ENCODE results near the gene F2R.
A peak's percentile ranks its signal among the peaks of the same experiment; 100 is the strongest.
"Not testable (repeated sequence)": the region's sequence is repeated elsewhere in the genome, so short reads cannot be mapped to it uniquely, and the experiment has no call there.

Gene F2R

DNA sequence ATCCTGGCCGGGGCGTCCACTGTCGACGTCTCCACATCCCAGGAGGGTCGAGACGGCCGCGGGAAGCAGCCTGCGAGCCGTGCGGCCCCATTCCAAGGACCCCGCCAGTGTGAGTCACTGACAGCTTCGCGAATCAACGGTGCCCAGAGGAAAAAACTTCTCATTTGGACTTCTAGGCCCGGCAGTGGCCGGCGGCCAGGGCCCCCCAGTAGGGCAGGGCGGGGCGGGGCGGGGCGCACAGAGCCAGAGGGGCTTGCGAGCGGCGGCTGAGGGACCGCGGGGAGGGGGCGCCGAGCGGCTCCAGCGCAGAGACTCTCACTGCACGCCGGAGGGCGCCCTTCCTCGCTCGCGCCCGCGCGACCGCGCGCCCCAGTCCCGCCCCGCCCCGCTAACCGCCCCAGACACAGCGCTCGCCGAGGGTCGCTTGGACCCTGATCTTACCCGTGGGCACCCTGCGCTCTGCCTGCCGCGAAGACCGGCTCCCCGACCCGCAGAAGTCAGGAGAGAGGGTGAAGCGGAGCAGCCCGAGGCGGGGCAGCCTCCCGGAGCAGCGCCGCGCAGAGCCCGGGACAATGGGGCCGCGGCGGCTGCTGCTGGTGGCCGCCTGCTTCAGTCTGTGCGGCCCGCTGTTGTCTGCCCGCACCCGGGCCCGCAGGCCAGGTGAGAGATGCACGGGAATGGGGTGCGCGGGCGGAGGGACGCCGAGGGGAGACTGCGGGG, at the start of gene F2R:
TSS of gene F2R (plus strand) at position 391 of the 720 bp plus-strand sequence. CDS start at position 573, 182 bp downstream.
- DNase-seq, result peak; percentile 16

DNA sequence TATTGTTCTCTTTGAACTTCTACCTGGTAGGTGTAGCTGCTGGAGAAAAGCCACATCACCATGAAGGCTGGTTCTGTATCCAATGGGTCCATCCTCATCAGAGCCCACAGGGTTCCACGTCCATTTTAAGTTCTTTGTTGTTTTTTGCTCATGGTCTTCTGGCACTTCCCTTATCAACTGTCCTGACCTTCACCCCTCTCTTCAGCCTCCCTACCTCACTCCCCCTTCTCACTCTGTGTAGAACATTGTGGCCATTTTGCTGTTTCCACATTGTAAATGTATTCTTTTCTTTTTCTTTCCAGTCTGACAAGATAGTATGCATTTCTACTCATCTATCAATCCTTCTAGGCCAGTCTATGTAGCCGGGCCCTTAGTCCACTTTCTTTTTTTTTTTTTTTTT, 48.4 kb upstream of the F2R start:
- DNase-seq, result no peak

DNA sequence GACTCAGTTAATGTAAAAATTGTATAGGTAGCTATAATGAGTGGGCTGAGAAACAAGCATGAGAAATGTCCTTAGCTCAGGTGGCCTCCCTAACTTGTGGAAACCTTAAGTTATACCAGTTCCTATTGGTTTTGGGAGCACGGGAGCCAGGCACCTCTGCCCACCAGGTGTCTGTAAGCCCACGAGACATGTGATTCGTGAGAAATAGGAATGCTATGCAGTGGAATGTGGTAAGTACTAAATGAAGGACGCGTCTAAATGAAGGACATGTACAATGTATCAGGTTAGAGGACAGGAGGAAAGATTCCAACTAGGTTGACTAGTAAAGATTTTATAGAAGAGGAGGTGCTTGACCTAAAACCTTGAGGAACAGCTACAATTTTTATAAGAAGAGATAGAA, 46.7 kb upstream of the F2R start:
- no peak for DNase-seq

DNA sequence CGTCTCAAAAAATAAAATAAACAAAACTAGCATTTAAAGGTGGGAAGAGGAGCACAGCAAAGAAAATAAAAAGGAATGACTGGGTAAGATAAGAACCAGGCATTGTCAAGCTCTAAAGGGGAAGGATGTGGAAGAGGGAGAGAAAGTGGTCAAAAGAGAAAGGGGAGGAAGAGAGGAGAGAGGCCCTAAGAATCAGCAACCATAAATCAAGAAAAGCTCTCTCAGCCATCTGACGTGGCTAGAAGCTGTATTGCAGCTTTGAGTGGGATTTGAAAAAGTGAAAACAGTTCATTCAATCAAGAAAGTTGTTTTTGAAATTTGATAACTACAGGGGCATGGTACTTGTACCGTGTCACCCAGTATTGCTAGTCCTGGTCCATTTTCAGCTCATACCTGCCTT, 45.4 kb upstream of the F2R start:
- DNase-seq, result no peak

DNA sequence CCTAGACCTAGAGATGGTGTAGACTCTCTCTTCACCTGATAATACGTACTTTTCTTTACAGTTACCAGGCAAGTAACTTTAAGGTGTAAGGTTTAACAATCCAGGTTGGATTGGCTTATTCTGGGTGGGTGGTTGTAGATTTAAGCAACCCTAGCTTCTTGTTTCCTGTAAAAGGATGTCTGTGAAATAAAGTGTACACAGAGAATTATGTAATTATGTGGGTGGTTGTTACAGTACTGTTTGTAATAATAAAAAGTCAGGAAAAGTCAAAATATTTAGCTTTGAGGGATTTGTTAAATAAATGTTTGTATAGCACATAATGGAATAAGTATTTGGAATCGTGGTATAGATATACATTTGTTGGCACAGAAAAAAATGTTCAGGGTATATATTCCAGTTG, 43.7 kb upstream of the F2R start:
- DNase-seq, result no peak

DNA sequence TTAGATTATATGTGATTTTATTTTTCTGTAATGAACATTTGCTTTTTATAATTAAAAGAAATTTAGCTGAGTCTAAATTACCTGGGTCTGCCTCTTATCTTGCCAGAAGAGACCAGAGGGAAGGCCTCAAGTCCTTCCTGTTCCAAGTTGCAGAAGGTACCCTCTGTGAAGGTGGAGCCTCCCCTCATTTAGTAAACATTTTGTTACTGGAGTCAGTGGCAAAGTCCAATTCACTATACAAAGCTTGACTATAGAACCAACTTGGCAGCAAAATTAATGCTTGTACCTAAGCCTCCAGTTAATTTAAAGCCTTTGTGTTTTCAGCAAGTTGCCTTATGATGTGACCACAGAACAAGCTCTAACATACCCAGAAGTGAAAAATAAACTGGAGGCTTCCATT, 42.8 kb upstream of the F2R start:
- no peak for DNase-seq

DNA sequence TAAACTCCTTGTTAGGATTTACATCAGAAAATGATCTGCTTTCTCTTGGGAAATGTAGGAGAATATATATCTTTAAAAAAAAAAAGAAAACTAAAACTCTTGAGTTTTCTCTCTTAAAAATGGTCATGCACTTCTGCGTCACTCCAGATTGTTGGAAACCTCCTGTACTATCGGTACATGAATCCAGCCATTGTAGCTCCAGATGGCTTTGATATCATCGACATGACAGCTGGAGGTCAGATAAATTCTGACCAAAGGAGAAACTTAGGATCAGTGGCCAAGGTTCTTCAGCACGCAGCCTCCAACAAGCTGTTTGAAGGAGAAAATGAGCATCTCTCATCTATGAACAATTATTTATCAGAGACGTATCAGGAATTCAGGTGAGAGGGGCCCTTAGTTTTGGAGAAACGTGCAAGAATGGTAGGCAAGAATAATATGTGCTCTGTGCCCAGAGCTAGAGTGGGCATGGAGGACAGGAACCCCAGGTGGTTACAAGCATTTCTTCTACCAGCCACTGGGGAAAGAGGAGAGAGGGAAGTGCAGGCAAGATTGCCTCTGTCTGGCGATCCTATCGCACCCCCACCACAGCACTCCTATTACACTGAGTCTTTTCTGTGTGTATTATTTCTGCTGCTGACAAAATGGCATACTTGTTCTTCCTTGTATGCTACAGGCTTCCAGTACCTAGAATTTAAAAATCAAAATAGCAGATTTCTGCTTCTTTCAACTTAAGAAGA, 41.4 kb upstream of the F2R start:
- no peak for DNase-seq

DNA sequence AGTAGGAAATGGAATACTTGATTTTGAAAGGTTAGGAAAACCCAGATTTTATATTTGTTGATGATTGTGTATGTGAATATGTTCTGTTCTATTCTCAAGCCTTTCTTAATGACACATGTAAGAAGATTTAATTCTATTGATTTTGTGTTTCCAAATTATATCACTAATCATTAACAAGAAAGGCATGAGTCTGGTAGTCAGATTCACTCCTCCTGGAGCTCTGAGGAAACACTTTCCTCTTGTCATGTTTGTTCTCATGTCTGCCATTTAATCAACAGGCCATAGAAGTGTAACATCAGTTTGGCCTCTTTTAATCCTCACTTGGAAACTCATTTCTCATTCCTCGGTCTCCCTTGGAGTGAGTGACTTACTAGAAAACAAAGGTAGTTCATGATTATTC, 40.6 kb upstream of the F2R start:
- DNase-seq, result no peak

DNA sequence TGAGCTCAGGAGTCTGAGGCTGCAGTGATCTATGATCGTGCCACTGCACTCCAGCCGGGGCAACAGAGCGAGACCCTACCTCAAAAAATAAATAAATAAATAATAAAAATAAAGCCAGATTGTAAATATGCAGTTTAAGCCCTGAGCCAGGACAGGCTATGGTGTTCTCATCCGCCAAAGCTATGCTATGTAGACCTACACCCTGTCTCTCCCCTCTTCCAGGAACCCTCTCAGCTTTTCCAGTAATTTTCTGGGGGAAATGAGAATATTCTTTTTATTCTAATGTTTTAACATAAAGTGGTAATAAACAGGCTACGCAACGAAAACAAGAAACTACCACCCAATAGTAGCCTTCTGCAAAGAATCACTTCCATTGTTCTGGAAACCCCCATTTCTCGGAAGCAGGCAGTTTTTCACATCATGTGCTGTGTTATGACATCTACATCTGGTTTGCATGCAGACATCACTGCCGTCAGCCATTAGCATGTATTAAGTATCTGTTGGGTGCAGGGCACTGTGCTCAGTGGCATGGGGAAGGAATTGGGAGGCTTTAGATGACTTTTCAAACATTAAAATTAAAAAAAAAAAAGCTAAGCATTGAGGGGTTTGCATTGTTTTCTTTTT, 38.0 kb upstream of the F2R start:
- DNase-seq, result no peak

DNA sequence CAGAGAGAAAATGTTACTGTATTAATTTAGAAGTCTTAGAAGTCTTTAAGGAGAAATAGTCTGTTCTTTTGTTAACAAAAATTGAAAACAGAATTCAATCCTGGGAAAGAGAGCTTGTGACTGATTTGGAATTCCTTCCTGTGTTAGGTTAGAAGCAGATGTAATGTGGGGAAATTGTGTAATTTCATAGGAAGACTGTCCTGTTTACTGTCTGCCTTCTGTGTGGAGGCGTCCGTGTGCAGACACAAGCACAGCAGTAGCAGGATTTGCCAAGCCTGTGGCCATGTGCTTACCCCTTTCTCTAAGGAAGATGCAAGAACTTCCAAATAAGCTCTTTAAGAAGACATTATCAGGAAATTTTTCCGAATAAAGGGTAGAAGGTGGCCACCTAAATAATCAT, 36.7 kb upstream of the F2R start:
- DNase-seq, result no peak

DNA sequence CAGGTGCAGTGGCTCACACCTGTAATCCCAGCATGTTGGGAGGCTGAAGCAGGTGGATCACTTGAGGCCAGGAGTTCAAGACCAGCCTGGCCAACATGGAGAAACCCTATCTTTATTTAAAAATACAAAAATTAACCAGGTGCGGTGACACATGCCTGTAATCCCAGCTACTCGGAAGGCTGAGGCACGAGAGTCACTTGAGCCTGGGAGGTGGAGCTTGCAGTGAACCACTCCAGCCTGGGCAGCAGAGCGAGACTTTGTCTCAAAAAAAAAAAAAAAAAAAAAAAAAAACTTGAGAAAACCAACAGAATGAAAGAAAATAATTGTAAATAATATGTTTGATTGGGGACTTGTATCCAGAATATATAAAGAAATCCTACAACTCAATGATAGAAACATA, 35.1 kb upstream of the F2R start:
- not testable (repeated sequence) for DNase-seq

DNA sequence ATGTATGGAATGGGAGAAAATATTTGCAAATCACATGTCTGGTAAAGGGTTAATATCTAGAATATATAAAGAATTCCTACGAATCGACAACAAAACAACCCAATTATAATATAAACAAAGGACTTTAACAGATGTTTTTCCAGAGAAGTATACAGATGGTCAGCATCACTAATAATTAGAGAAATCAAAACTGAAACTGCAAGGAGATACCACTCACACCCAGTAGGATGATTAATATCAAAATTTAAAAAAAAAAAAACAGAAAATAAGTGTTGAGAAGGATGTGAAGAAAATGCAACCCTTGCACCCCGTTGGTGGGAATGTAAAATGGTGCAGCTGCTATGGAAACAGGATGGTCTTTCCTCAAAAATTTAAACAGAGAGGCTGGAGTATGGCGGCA, 34.6 kb upstream of the F2R start:
- DNase-seq, result peak; percentile 26

DNA sequence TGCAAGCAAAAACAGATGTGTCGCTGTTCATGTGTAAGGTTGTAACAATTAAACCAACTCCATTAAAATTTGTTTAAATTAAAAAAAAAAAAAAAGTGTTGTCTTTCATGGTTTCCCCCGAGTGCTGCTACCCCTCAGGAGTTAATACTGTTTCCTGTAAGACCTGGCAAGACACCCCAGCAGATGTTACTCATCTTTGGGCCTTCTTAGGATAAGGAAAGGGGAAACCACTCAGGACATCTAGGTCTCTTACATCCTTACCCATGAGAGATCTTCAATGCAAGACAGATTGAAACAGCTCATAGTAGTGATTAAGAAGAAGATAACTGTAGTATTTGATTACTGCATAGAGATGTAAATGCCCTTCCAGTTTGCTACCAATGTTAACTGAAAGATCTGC, 33.5 kb upstream of the F2R start:
- DNase-seq, result no peak

DNA sequence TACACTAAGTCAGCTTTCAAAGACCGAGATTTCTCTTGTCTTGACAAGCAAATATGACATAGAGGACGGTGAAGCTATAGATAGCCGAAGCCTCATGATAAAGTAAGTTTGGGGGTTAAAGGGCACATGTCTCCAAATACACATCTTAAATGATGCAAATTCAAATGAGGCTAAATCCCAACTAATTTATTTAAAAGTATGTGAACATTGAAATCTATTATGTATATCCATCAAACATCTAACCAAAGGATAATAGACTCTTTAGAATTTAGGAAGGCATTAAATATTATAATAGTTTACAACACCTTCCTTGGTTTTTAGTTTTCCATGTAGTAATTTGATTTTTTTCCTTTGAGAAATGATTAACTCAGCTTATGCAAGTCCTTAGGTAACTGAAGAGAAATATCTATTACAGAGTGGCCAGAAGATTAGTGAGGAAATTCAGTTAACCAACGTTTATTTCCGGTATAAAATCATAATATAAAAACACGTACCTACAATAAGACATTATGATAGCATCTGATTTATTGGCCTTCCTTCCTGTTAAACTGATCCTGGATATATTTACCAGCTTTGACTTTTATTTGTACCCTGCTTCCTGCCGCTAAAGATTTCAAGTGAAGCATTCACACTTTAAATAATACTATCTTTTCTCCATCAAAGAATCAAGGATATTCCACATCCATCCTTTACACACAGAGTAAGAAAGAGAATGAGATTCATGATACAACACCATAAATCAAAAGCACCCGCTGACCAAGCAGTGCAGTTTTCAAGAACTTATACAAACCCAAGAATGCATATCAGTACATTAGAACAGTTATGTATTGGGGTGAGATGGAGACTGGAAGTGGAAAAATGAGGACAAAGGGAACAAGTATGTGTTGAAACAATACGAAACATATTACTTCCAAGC, 31.9 kb upstream of the F2R start:
- DNase-seq, result no peak

DNA sequence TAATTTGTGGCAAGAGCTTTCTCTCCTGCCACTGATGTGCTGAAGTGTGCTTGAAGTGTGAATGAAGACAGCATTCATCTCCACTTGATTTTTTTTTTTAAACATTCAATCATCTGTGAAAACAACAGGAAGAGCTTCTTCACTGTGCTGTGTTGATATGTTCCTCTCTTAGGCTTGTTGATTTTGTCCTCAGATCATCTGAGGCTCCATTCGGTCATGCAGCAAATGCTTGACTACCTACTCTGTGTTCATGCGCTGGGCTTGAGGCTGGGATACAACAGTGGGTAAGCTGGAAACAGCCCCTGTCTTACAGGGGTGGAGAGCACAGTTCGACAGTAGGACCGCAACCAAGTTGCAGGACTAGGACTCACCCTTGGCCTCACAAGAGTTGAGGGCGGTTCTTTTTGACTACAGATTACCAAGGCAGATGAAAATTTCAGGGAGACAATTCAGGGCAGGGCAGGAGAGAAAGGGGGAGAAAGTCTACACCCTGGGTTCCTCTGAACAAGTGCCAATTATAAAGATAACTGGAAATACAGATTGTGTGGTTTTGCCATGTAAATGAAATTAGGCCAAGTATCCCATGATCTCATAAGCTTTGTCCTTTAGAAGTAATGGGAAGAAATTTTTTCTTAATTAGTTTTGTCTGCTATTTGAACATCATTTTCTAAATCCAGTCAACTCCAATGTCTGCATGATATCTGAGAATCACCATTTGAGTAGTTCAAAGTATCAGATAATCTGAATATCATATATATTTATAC, 31.0 kb upstream of the F2R start:
- DNase-seq, result no peak

DNA sequence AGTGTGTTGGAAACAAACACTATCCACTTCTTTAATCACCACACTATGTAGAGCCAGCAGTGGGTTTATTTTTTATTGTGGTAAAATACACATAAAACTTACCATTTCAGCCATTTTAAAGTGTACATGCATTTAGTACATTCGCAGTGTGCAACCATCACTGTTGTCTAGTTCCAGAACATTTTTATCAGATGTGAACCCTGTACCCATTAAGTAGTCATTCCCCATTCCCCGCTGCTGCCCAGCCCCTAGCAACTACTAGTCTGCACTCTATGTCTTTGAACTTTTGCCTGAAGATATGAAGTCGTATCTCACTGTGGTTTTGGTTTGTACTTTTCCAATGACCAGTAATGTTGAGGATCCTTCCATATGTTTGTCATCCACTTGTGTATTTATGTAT, 30.2 kb upstream of the F2R start:
- no peak for DNase-seq

DNA sequence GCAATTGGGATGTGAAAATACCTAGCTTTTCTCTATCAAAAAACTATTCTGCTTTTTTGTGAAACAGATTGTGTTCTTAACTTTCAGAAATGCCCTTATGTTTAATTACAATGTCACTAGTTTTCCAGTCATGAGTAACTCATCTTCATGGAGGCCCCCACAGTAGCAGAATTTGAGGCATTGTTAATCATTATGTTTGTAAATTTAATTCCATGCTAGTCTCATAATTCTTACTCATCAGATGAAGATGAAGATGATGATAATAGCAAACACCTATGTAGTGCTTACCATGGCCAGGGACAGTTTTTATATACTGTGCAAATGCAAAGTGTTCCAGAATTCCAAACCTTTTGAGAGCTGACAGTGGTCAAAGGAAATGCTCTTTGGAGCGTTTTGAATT, 27.7 kb upstream of the F2R start:
- no peak for DNase-seq

DNA sequence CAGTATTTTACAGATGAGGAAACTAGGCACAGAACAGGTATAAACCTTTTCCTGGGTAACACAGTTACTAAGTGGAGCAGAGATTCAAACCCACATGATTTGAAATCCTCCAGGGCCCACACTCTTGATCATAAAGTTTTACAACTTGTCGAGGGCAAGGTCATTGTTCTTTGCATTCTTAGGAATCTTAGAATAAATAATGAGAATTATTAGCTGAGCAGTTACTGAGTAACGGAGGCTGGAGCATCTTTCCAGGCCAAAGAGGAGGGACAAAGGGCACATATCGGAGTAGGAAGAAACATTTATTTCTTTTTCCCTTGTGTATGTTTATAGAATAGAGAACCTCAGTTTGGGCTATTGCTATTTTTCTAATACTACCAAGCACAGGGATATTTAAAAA, 27.1 kb upstream of the F2R start:
- no peak for DNase-seq

DNA sequence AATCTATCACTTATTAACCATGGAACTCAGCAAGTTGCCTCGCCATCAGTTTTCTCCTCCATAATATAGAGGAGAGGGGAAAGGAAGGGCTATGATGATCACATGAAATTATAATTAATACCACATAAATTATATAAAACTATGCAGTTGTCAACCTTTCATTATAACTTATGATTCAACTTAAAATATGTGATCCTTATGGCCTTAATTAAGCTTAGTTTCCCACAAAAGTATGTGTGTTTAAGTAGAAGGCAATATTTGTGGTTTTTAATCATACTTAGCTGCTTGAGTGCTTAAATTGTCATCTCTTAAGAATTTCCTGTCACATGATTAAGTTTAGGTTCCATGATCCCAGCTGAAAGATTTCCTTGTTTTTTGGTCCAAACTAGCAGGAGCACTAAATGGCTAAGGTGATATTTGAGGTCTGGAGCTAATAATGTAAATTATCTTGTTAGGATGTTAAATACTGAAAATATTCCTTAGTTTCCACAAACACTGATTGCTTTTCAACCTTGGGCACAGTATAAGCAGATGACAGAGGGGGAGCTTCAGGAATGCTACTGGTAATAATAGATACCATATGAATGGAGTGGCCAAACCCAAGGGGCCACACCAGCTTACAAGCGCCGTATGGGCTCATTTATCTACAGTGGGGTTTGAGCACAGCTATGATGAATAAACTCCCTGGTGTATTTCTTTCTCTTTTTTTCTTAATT, 26.4 kb upstream of the F2R start:
- DNase-seq, result no peak

DNA sequence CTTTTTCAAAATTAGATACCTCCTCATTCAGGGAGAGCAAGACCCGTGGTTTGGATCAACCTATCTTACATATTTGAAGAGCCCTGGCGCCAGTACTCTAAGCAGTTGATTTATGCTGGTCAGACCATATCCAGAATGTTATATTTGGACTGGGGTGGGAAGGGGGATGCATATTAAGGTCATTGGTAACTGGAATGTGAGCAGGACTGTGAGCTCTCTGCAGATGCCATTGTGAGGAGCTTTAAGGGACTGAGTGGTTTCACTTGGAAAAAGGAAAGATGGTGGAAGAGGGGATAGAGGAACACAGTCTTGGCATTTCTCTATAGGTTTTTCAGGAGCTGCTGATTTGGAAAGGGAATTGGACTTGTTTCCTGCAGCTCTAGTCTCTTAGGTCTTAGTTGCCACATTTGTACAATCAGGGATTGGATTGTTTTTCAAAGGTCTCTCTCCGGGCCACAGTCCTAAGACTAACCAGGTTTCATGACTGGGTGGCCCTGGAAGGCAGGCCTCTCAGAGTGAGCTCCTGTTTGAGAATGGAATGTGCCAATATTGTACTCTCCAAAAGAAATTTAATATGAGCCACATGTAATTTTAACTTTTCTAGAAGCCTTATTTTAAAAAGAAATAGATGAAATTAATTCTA, 25.8 kb upstream of the F2R start:
- no peak for DNase-seq
